ENCODE measurements around the gene RLF.

- TF ChIP-seq SNAI2 (CRISPR knock-in tag; IDR thresholded peaks at IDR 0.05) (no peak), RARB (CRISPR knock-in tag; IDR thresholded peaks at IDR 0.05) (no peak), ZNF8 (CRISPR knock-in tag; IDR thresholded peaks at IDR 0.05) (no peak), ZNF565 (CRISPR knock-in tag; conservative IDR thresholded peaks at IDR 0.05; ENCODE audit: low read depth) (no peak), CSRNP3 (CRISPR knock-in tag; IDR thresholded peaks at IDR 0.05) (no peak), TSHZ2 (CRISPR knock-in tag; IDR thresholded peaks at IDR 0.05) (no peak), ZC3H10 (CRISPR knock-in tag; IDR thresholded peaks at IDR 0.05) (no peak)
These were observed 65.0 kb downstream of the RLF start for GRCh38 chr1:40226192-40226591.

Data from SK-N-SH treated with all-trans-retinoic acid at 6 μM for 48 hours (cell line).